NCI-H524 treated with DMSO at 0.1 percent for 48 hours (cell line): ENCODE measurements around the gene DIP2C.

ENCODE experiments used
- DNase-seq: peaks from one replicate; lab custom pipeline; 2025; lab: John Stamatoyannopoulos, UW

DIP2C gene

DNA sequence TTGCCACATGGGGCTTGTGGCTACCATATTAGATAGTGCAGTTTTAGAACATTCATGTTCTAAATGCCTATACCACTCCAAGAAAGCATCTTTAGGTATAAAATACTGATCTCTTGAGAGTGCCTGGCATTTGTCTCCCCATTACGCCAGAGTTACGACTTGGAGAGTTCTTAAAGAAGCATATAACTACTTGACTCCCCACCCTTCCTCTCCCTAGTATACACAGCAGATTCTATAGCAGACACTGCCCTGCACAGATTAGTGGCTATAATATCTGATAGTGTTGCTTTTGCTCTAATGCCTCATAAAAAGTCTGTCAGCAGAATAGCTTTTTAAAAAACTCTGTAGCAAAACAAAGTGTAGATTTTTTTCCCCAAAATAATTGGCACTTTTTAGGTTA lies 463.4 kb downstream of the DIP2C start:
- no peak for DNase-seq

DNA sequence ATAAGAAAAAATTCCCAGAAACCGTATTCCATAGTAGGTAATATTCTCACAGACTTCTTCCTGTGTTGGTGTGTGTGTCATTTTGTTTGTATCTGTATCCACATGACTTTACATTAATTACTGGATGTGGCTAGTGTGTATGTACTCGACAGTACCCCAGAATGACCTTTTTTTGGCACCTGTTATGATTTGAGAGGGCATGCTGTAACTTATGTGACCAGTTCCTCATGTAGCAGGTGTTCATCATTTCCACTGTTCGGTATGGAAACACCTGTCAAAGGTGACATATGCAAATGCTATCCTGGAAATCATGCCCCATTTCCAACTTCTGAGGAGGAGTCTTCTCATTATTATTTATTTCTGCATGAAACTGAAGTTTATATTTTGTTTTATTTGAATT lies 464.9 kb downstream of the DIP2C start:
- DNase-seq, result no peak
